Activated effector memory CD4-positive, alpha-beta T cell treated with Interleukin-2 at 50 U/mL for 16 hours (primary cell): ENCODE results near the gene PFDN4.
"Not testable (repeated sequence)": the region's sequence is repeated elsewhere in the genome, so short reads cannot be mapped to it uniquely, and the experiment has no call there.

Experiments used
- DNase-seq: peaks from one replicate; pipeline ENCODE4 v3.0.0-alpha.2; 2020

The PFDN4 gene

GRCh38 chr20:54229566-54230160 lies 21.8 kb downstream of the PFDN4 start:
- DNase-seq = no peak

DNA sequence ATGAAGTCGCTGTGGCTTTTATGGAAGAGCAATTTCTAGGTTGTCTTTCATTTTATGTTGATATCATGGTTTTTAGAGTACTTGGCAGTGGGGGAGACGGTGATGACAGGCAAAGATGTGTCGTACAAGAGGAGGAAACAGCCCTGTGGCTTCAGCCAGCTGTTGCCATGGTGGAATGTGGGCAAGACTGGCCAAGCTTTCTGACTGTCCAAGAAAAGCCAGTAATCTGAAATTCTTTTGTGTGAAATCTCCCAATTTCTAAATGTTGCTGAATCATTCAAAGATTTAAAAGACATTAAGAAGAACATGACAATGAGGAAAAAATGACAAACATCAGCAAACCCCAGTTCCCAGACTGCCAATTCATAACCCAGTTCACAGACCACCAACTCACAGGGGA lies 23.1 kb downstream of the PFDN4 start:
- no peak for DNase-seq

GRCh38 chr20:54234991-54235390 lies 27.1 kb downstream of the PFDN4 start:
- DNase-seq = no peak

DNA sequence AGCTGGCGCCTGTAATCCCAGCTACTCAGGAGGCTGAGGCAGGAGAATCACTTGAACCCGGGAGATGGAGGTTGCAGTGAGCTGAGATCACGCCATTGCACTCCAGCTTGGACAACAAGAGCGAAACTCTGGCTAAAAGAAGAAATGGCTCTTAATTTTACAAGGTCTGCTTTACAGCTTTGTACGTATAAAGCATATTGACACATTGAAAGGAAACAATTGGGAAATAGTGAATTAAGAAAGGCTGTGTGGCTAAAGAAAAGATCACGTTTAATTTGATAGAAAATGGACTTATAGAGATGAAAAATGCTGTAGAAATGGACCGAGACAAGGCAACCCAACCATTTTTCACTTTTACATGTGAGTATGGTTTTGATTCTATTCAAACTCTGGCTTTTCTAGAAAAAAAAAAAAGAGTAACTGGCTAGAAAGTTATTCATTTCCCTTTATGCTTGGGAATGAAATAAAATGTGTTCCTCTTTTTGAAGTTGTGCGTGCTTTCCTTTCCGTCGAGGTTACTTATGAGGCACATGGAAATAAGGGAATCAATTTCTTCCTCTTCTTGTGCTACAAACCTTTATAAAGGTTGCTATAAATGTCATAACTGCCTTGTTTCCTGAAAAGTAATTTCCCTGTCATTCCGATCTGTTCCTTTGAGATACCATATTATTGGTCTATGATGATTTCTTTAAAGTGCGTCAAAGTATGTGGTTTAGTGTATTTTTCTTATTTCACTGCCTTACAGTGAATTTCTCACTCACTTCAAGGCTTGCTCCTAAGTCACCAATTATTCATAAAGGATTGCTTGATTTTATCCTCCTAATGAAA lies 29.4 kb downstream of the PFDN4 start:
- DNase-seq = no peak

DNA sequence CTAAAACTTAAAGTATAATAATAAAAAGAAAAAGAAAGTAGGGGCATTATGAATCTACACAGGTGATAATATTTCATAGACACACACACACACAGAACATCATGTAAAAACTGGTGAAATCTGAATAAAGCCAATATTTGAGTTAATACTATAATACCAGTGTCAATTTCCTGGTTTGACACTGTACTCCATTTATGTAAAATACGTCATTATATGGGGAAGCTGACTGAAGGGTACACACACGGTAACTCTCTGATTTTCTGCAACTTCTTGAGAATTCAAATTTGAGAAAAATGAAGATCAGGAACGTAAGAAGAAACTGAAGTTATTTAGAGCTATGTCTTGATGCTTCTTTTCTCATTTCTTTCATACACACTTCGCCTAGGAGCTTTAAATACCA lies 36.2 kb downstream of the PFDN4 start:
- no peak for DNase-seq

- not testable (repeated sequence) for DNase-seq
Measured at GRCh38 chr20:54248705-54249104, 40.8 kb downstream of the PFDN4 start.

- DNase-seq = no peak
Measured at GRCh38 chr20:54250691-54251090, 42.8 kb downstream of the PFDN4 start.

GRCh38 chr20:54251096-54251495 lies 43.2 kb downstream of the PFDN4 start:
- DNase-seq = no peak

GRCh38 chr20:54254596-54254995 lies 46.7 kb downstream of the PFDN4 start:
- no peak for DNase-seq

DNA sequence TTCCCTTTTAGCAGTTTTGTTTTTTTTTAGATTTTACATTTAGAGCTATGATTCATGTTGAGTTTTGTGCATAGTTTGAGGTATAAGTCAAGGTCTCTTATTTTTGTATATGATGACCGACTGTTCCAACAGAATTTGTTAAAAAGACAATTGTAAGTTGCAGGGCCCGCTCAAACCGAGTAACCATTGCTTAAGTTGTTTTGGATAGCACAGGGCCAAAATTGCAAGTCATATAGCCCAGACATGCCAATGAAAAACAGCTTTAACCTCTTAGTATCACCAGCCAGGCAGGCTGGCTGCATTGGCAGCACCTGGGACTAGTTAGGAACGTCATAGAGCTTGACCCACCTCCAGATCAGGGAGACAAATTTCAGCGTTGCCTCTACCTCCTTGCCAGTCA lies 47.3 kb downstream of the PFDN4 start:
- DNase-seq = no peak

GRCh38 chr20:54256202-54256601 lies 48.3 kb downstream of the PFDN4 start:
- no peak for DNase-seq

DNA sequence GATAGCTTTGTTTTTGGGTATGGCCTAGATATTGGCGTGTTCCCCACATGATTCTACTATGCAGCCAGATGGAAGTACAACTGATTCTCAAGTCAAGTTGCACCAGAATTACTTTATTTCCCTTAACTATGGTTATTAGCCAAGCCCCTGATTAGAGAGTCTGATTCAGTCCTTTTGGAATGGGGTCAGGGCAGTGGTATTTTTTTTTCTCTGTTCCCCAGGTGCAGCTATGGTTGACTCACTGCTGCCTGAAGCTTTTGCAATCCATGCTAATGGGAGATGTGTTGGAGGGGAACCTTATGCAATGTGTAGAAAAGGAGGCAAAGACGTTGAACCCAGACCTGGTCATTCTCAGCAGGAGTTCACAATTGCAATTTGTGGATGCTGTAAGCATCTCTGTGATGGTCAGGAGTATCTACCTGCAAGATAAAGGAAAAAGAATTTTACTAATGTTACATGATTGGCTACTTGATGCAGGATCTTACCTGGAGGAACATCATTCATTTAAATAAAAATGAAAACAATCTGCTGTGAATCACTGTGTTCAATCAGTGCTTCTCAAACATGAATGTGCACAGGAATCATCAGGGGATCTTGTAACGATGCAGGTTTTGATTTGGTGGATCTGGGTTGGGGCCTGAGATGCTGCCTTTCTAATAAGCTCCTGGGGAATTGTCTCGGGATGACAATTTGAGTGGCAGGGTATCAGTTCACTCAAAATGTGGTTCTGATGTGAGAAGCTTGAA lies 49.4 kb downstream of the PFDN4 start:
- DNase-seq = no peak

- DNase-seq = no peak
Measured at GRCh38 chr20:54260116-54260515, 52.2 kb downstream of the PFDN4 start.

GRCh38 chr20:54262671-54263070 lies 54.8 kb downstream of the PFDN4 start:
- no peak for DNase-seq

- no peak for DNase-seq
Measured at GRCh38 chr20:54263116-54263690, 55.3 kb downstream of the PFDN4 start.

- DNase-seq = not testable (repeated sequence)
Measured at GRCh38 chr20:54265791-54266190, 57.9 kb downstream of the PFDN4 start.

DNA sequence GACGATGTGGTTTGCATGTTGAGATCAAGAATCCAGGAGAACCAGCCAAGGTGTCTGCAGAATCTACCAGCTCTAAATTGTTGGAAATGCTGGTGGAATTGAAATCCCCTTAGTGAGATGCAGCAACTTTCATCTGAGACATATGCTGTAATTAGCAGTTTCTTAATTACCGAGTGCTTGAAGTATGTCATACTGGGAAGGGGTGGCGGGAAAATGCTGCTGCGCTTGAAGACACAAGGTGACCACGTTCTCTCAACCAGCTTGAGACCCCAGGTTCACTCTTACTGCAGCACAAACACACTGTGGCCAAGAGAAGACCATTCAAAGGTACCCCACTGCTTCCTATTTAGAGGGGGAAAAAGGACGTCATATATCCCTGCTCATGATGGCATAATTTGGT lies 59.0 kb downstream of the PFDN4 start:
- DNase-seq = no peak

DNA sequence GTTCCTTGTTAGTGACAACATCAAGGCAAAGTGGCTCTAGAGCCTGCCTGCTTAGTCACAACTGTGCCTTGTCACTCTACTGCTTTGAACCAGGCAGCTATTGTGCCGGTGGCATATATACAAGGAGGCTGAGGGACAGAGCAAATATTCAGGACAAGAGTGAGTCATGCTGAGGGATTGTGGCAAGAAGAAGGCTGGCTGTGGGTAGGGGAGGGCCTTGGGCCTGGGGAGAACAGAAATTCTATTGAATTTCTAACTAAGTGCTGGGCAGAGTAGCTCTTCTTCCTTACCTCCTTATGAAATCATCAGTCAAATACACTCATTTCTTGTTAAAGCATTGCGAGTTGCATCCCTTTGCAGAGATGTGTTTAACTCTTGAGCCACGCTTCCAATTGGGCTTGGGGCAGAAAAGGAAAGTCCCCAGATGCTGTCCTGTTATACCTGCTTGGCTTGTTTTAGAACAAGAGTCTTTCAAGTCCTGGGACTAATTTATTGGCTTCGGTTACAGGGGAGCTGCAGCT lies 59.7 kb downstream of the PFDN4 start:
- DNase-seq = no peak

- DNase-seq = no peak
Measured at GRCh38 chr20:54268941-54269340, 61.1 kb downstream of the PFDN4 start.
